CD4-positive, CD25-positive, alpha-beta regulatory T cell (primary cell): ENCODE measurements around the gene CITED4. TPM values are rescaled to one million over a fixed set of nuclear protein-coding genes. Genes with fewer than 3 reads are reported as not detected.

ENCODE experiments used
- ATAC-seq, 2 donors: fragments of 150-1000 bp; cut with Tn5 transposase; one replicate each; pipeline ENCODE4 v1.10.0; 2021; ENCODE audit warnings: low read depth in 2 of 2, moderate number of reproducible peaks in 2 of 2, moderate library complexity in 1 of 2
- DNase-seq, 3 donors: peaks; one replicate each; pipeline versions ENCODE4 v3.0.0 to v3.0.0-alpha.2; 2012 to 2022; ENCODE audit warnings: mixed read lengths in 1 of 3
- H3K27ac ChIP-seq: one replicate; pipeline ENCODE4 v1.7.0; 2013; ENCODE audit warnings: mild to moderate bottlenecking, low read length; ENCODE audit not compliant: insufficient read depth, poor library complexity, severe bottlenecking
- H3K27me3 ChIP-seq: one replicate; pipeline ENCODE4 v1.7.0; 2013; ENCODE audit warnings: low read length; ENCODE audit not compliant: control insufficient read depth, insufficient read depth
- H3K36me3 ChIP-seq: one replicate; pipeline ENCODE4 v1.7.0; 2013; ENCODE audit warnings: mild to moderate bottlenecking, low read length, moderate library complexity; ENCODE audit not compliant: control insufficient read depth, insufficient read depth
- H3K4me1 ChIP-seq: 2 replicates; pipeline ENCODE4 v1.7.0; 2013; ENCODE audit warnings: mild to moderate bottlenecking, low read length; ENCODE audit not compliant: insufficient read depth, control insufficient read depth, poor library complexity, severe bottlenecking
- H3K4me3 ChIP-seq: one replicate; pipeline ENCODE4 v1.7.0; 2013; ENCODE audit warnings: low read depth, mild to moderate bottlenecking, low read length, moderate library complexity
- H3K9me3 ChIP-seq, 2 experiments: 1 replicate in 1 of 2; 2 replicates in 1 of 2; pipeline ENCODE4 v1.7.0; 2013; ENCODE audit warnings: low read length in 2 of 2, mild to moderate bottlenecking in 1 of 2, moderate library complexity in 1 of 2; ENCODE audit not compliant: control insufficient read depth in 2 of 2
- H3K27ac Mint-ChIP-seq, 3 donors: one replicate each; pipeline ENCODE4 v1.8.0; 2020 to 2022; ENCODE audit warnings: mild to moderate bottlenecking in 3 of 3, mixed read lengths in 3 of 3, moderate library complexity in 2 of 3
- H3K27me3 Mint-ChIP-seq: one replicate; pipeline ENCODE4 v1.8.0; 2022; ENCODE audit warnings: mild to moderate bottlenecking, mixed read lengths
- H3K36me3 Mint-ChIP-seq: one replicate; pipeline ENCODE4 v1.8.0; 2020; ENCODE audit warnings: mixed read lengths
- H3K4me1 Mint-ChIP-seq, 4 donors: one replicate each; pipeline ENCODE4 v1.8.0; 2020 to 2022; ENCODE audit warnings: mixed read lengths in 4 of 4, mild to moderate bottlenecking in 1 of 4
- H3K4me3 Mint-ChIP-seq, 4 donors: one replicate each; pipeline ENCODE4 v1.8.0; 2020 to 2022; ENCODE audit warnings: mild to moderate bottlenecking in 4 of 4, mixed read lengths in 4 of 4, moderate library complexity in 3 of 4
- H3K9me3 Mint-ChIP-seq, 7 donors: one replicate each; pipeline ENCODE4 v1.8.0; 2020 to 2022; ENCODE audit warnings: mixed read lengths in 7 of 7, mild to moderate bottlenecking in 3 of 7, moderate library complexity in 2 of 7
- polyA plus RNA-seq, 4 donors: library from polyadenylated mRNA; unstranded; fragments of 300-500 nt; fragmentation: Illumina TruSeq; gene quantifications; one replicate each; pipeline ENCODE4 v1.2.3, GENCODE V29; 2021
- total RNA-seq: library from RNA; stranded (reverse); gene quantifications from one replicate; pipeline ENCODE4 v1.2.3, GENCODE V29; 2022

CITED4 gene
- total and polyA plus RNA-seq, 5 donors from 2014 or later, result 7.0 to 15.8 (median 13.5) TPM

- no peaks in the 10 kb centered on the region for H3K36me3 ChIP-seq
- Mint-ChIP-seq H3K36me3 (no peaks in the 10 kb centered on the region), H3K4me1 (peaks cover 2 to 14% (median 6%) of the 10 kb centered on the region in 4 donors), H3K4me3 (peak overlapping the region in 1 of 4 donors; percentile 66), H3K9me3 (no peaks in the 10 kb centered on the region), H3K27me3 (no peaks in the 10 kb centered on the region), H3K27ac (peak overlapping the region in 2 of 3 donors; percentile 23 to 80)
- no peak overlapping the region for H3K27ac ChIP-seq
- H3K27me3 ChIP-seq, result no peaks in the 10 kb centered on the region
- DNase-seq (peak; percentile 61 to 80 (median 77)), ATAC-seq (peak; percentile 88 to 89)
- no peaks in the 10 kb centered on the region for H3K9me3 ChIP-seq
- peak overlapping the region; percentile 49 for H3K4me3 ChIP-seq
- peaks cover 8% of the 10 kb centered on the region for H3K4me1 ChIP-seq
Observed at GRCh38 chr1:40849801-40850592, 12.2 kb downstream of the CITED4 start.

DNA sequence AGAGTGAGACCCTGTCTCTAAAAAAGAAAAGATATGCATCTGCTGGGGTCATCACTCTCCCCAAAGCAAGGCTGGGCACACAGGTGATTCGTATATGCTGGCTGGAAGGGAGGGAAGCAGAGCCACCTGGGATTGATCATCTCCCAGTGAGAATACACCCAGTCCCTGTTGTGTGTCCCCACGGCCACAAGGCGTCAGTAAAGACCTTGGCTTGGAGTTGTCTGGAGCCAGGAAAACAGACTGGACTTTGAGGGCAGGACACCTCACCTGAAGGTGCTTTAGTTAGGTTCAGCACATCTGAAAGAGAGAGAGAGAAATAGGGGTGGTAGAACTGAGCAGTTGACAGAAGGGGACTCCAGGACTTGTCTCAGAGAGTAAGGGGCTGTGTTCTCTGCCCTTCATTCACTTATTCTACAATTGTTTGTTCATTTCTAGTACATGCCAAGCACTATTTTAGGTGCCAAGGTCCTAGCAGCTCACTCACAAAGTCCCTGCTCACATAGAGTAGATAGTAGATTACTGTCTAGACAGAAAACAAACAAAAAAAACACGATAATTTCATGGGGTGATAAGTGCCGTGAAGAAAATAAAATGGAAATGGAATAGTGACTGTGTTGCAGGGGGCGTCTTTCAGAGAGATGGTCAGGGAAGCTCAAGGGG is 13.5 kb downstream of the CITED4 start:
- Histone ChIP-seq H3K9me3 (no peaks in the 10 kb centered on the region), H3K4me1 (peaks cover 8% of the 10 kb centered on the region), H3K27me3 (no peaks in the 10 kb centered on the region), H3K36me3 (no peaks in the 10 kb centered on the region), H3K4me3 (no peak overlapping the region), H3K27ac (no peak overlapping the region)
- Mint-ChIP-seq H3K4me3 (peak overlapping the region in 1 of 4 donors; percentile 39), H3K36me3 (no peaks in the 10 kb centered on the region), H3K4me1 (peaks cover 2 to 17% (median 6%) of the 10 kb centered on the region in 4 donors), H3K27me3 (no peaks in the 10 kb centered on the region), H3K9me3 (no peaks in the 10 kb centered on the region), H3K27ac (no peak overlapping the region)
- no peak for ATAC-seq
- no peak for DNase-seq

GRCh38 chr1:40847023-40847745 is 15.0 kb downstream of the CITED4 start:
- Mint-ChIP-seq H3K4me3 (no peak overlapping the region), H3K27me3 (no peaks in the 10 kb centered on the region), H3K9me3 (peaks cover 0 to 6% (median 0%) of the 10 kb centered on the region in 7 donors), H3K4me1 (peaks cover 2 to 17% (median 6%) of the 10 kb centered on the region in 4 donors), H3K27ac (no peak overlapping the region), H3K36me3 (no peaks in the 10 kb centered on the region)
- Histone ChIP-seq H3K27ac (no peak overlapping the region), H3K4me1 (peaks cover 8% of the 10 kb centered on the region), H3K27me3 (no peaks in the 10 kb centered on the region), H3K36me3 (no peaks in the 10 kb centered on the region), H3K9me3 (no peaks in the 10 kb centered on the region), H3K4me3 (no peak overlapping the region)
- no peak for DNase-seq
- no peak for ATAC-seq

DNA sequence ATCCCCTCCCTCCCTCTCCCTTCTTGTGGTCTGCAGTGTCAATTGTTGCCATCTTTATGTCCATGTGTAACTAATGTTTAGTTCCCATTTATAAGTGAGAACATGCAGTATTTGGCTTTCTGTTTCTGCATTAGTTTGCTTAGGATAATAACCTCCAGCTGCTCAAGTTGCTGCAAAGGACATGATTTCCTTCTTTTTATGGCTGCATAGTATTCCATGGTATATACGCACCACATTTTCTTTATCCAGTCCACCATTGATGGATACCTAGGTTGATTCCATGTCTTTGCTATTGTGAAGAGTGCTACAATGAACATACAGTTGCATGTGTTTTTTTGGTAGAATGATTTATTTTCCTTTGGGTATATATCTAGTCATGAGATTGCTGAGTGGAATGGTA is 16.3 kb downstream of the CITED4 start:
- Mint-ChIP-seq H3K4me1 (peaks cover 5 to 20% (median 6%) of the 10 kb centered on the region in 4 donors), H3K9me3 (peaks cover 0 to 6% (median 0%) of the 10 kb centered on the region in 7 donors), H3K36me3 (no peaks in the 10 kb centered on the region), H3K4me3 (no peak overlapping the region), H3K27ac (peak overlapping the region in 1 of 3 donors; percentile 58), H3K27me3 (no peaks in the 10 kb centered on the region)
- peaks cover 8% of the 10 kb centered on the region for H3K4me1 ChIP-seq
- H3K27me3 ChIP-seq, result no peaks in the 10 kb centered on the region
- no peaks in the 10 kb centered on the region for H3K9me3 ChIP-seq
- no peaks in the 10 kb centered on the region for H3K36me3 ChIP-seq
- ATAC-seq (no peak), DNase-seq (no peak)
- no peak overlapping the region for H3K4me3 ChIP-seq
- H3K27ac ChIP-seq, result no peak overlapping the region

DNA sequence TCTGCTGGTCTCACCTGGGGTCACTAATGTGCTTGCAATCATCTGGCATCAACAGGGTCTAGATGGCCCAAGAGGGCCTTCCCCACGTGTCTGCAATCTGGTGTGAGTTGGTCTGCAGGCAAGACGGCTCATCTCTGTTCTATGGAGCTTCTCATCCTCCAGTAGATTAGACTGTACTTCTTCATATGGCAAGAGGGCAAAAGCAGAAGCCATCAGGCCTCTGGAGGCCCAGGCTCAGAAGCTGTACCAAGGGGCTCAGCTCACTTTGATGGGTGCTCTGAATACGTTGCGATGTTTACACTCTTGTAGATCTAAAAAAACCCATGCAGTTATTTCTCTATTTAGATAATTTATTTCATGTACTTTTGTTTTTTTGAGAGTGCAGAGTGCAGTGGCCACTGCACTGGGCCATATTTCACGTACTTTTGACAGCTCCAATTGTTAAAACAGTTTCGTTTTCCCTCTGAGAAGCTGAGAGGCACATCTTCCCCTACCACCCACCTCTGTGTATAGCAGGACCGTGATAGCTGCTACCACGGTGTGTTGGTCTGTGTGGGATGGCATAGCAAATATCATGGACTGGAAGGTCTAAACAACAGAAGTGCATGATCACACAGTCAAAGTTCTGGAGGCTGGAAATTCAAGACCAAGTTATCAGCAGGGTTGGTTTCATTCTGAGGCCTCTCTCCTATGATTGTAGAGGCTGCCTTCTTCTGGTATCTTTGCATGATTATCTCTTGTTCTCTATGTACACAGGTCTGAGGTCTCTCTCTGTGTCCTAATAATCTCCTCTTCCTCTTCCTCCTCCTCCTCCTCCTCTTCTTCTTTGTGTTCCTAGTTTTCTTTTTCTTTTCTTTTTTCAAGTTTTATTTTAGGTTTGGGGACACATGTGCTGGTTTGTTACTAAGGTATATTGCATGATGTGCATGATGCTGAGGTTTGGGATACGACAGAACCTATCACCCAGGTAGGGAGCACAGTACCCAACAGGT is 17.0 kb downstream of the CITED4 start:
- Mint-ChIP-seq H3K9me3 (peaks cover 0 to 6% (median 0%) of the 10 kb centered on the region in 7 donors), H3K4me1 (peaks cover 3 to 26% (median 5%) of the 10 kb centered on the region in 4 donors), H3K36me3 (no peaks in the 10 kb centered on the region), H3K27me3 (no peaks in the 10 kb centered on the region), H3K4me3 (peak overlapping the region in 2 of 4 donors; percentile 47 to 73), H3K27ac (peak overlapping the region; percentile 47 to 78 (median 58))
- DNase-seq, result peak in 1 of 3 donors; percentile 42
- Histone ChIP-seq H3K36me3 (no peaks in the 10 kb centered on the region), H3K27ac (no peak overlapping the region), H3K4me1 (peaks cover 8% of the 10 kb centered on the region), H3K4me3 (peak overlapping the region; percentile 23), H3K9me3 (no peaks in the 10 kb centered on the region), H3K27me3 (no peaks in the 10 kb centered on the region)
- ATAC-seq, result peak; percentile 25 to 44

- no peaks in the 10 kb centered on the region for H3K36me3 Mint-ChIP-seq
- peaks cover 0 to 21% (median 1%) of the 10 kb centered on the region in 4 donors for H3K4me1 Mint-ChIP-seq
- peaks cover 0 to 6% (median 0%) of the 10 kb centered on the region in 7 donors for H3K9me3 Mint-ChIP-seq
- no peak overlapping the region for H3K27ac Mint-ChIP-seq
- DNase-seq (no peak), ATAC-seq (no peak)
- Histone ChIP-seq H3K4me1 (peaks cover 3% of the 10 kb centered on the region), H3K27ac (no peak overlapping the region), H3K27me3 (no peaks in the 10 kb centered on the region), H3K9me3 (no peaks in the 10 kb centered on the region), H3K4me3 (no peak overlapping the region), H3K36me3 (no peaks in the 10 kb centered on the region)
- H3K27me3 Mint-ChIP-seq, result no peaks in the 10 kb centered on the region
- no peak overlapping the region for H3K4me3 Mint-ChIP-seq
Observed at GRCh38 chr1:40844079-40844478, 18.1 kb downstream of the CITED4 start.

- Mint-ChIP-seq H3K9me3 (peaks cover 0 to 6% (median 0%) of the 10 kb centered on the region in 7 donors), H3K27ac (no peak overlapping the region), H3K4me3 (no peak overlapping the region), H3K4me1 (peaks cover 0 to 21% (median 1%) of the 10 kb centered on the region in 4 donors), H3K27me3 (no peaks in the 10 kb centered on the region), H3K36me3 (no peaks in the 10 kb centered on the region)
- DNase-seq (no peak), ATAC-seq (no peak)
- H3K9me3 ChIP-seq, result no peaks in the 10 kb centered on the region
- H3K27ac ChIP-seq, result no peak overlapping the region
- no peak overlapping the region for H3K4me3 ChIP-seq
- H3K4me1 ChIP-seq, result peaks cover 3% of the 10 kb centered on the region
- no peaks in the 10 kb centered on the region for H3K27me3 ChIP-seq
- no peaks in the 10 kb centered on the region for H3K36me3 ChIP-seq
Observed at GRCh38 chr1:40842691-40843090, 19.5 kb downstream of the CITED4 start.
